Neuronal stem cell (in vitro differentiated cells): ENCODE results near the gene OR5B12.
"Not testable (repeated sequence)": the region's sequence is repeated elsewhere in the genome, so short reads cannot be mapped to it uniquely, and the experiment has no call there.

Source experiments
- DNase-seq: peaks from one replicate; pipeline ENCODE4 v3.0.0-alpha.2; 2013; ENCODE audit warnings: low spot score
- H2AFZ ChIP-seq: one replicate; pipeline ENCODE4 v1.6.1; 2013; ENCODE audit warnings: mild to moderate bottlenecking, low read length, inconsistent platforms
- H2AK5ac ChIP-seq: 2 replicates; pipeline ENCODE4 v1.6.1; 2013; ENCODE audit warnings: low read depth, mild to moderate bottlenecking, inconsistent platforms, low read length, moderate library complexity, mixed read lengths
- H2BK120ac ChIP-seq: 2 replicates; pipeline ENCODE4 v1.6.1; 2013; ENCODE audit warnings: low read depth, mild to moderate bottlenecking, inconsistent platforms, low read length, moderate library complexity, mixed read lengths
- H2BK12ac ChIP-seq: one replicate; pipeline ENCODE4 v1.6.1; 2013; ENCODE audit warnings: low read length, inconsistent platforms
- H2BK15ac ChIP-seq: 2 replicates; pipeline ENCODE4 v1.6.1; 2013; ENCODE audit warnings: mild to moderate bottlenecking, low read length, inconsistent platforms, mixed read lengths
- H2BK5ac ChIP-seq: one replicate; pipeline ENCODE4 v1.6.1; 2013; ENCODE audit warnings: inconsistent platforms, mild to moderate bottlenecking, low read length, moderate library complexity
- H3K14ac ChIP-seq: one replicate; pipeline ENCODE4 v1.6.1; 2013; ENCODE audit warnings: low read length, inconsistent platforms
- H3K18ac ChIP-seq: 2 replicates; pipeline ENCODE4 v1.6.1; 2013; ENCODE audit warnings: low read length, inconsistent platforms
- H3K23ac ChIP-seq: 2 replicates; pipeline ENCODE4 v1.6.1; 2013; ENCODE audit warnings: low read depth, mild to moderate bottlenecking, mixed read lengths, low read length, inconsistent platforms; ENCODE audit not compliant: poor library complexity
- H3K27ac ChIP-seq: replicated peaks from 3 replicates; pipeline ENCODE4 v1.5.1; 2013; ENCODE audit warnings: low read length, inconsistent platforms
- H3K27me3 ChIP-seq, 3 experiments: 2 replicates each; pipeline ENCODE4 v1.6.1; 2013; ENCODE audit warnings: low read length in 3 of 3, mild to moderate bottlenecking in 2 of 3, inconsistent platforms in 1 of 3, low read depth in 1 of 3, mixed read lengths in 1 of 3, moderate library complexity in 1 of 3; ENCODE audit not compliant: control insufficient read depth in 3 of 3, insufficient read depth in 3 of 3
- H3K36me3 ChIP-seq, 2 donors: replicated peaks in 1 of 2; 2 replicates each; pipeline ENCODE4 v1.6.1; 2013; ENCODE audit warnings: low read length in 2 of 2; ENCODE audit not compliant: control insufficient read depth in 2 of 2, insufficient read depth in 2 of 2
- H3K4ac ChIP-seq: 2 replicates; pipeline ENCODE4 v1.6.1; 2013; ENCODE audit warnings: inconsistent platforms, mild to moderate bottlenecking, low read length, moderate library complexity
- H3K4me1 ChIP-seq, 2 donors: 1 replicate in 1 of 2; 2 replicates in 1 of 2; pipeline ENCODE4 v1.6.1; 2013; ENCODE audit warnings: low read length in 2 of 2, low read depth in 1 of 2; ENCODE audit not compliant: control insufficient read depth in 2 of 2, insufficient read depth in 1 of 2
- H3K4me2 ChIP-seq: one replicate; pipeline ENCODE4 v1.6.1; 2013; ENCODE audit warnings: mild to moderate bottlenecking, low read length, inconsistent platforms; ENCODE audit not compliant: insufficient read depth, poor library complexity, severe bottlenecking
- H3K4me3 ChIP-seq, 2 donors: 2 replicates each; pipeline ENCODE4 v1.5.1; 2013; ENCODE audit warnings: low read length in 2 of 2, mild to moderate bottlenecking in 2 of 2, inconsistent platforms in 1 of 2, moderate library complexity in 1 of 2
- H3K79me1 ChIP-seq: one replicate; pipeline ENCODE4 v1.6.1; 2013; ENCODE audit warnings: low read depth, mild to moderate bottlenecking, inconsistent platforms, low read length, moderate library complexity
- H3K9ac ChIP-seq: one replicate; pipeline ENCODE4 v1.6.1; 2013; ENCODE audit warnings: mild to moderate bottlenecking, low read depth, low read length, inconsistent platforms; ENCODE audit not compliant: poor library complexity
- H3K9me3 ChIP-seq, 2 donors: replicated peaks in 1 of 2; 2 replicates each; pipeline versions ENCODE3 to v1.6.1; 2013; ENCODE audit warnings: low read length in 2 of 2, mild to moderate bottlenecking in 2 of 2, inconsistent platforms in 1 of 2, low read depth in 1 of 2, mixed read lengths in 1 of 2, moderate library complexity in 1 of 2; ENCODE audit not compliant: control insufficient read depth in 2 of 2, insufficient read depth in 1 of 2
- H4K8ac ChIP-seq: one replicate; pipeline ENCODE4 v1.6.1; 2013; ENCODE audit warnings: low read depth, mild to moderate bottlenecking, inconsistent platforms, low read length, moderate library complexity
- H4K91ac ChIP-seq: one replicate; pipeline ENCODE4 v1.6.1; 2013; ENCODE audit warnings: low read length, low read depth, mild to moderate bottlenecking, inconsistent platforms; ENCODE audit not compliant: poor library complexity
- WGBS, 2 donors: extraction: QIAGEN DNeasy Blood & Tissue Kit; methylation state at CpG; one replicate each; pipeline ENCODE4 v1.1.7; 2013; ENCODE audit warnings: missing lambda C conversion rate in 2 of 2, mixed read lengths in 1 of 2; ENCODE audit not compliant: insufficient read length in 2 of 2, insufficient replicate concordance in 1 of 2; ENCODE audit errors: extremely low coverage in 2 of 2; 5-methylcytosine and 5-hydroxymethylcytosine counted together

The OR5B12 gene

GRCh38 chr11:58399622-58400021, 42.4 kb downstream of the OR5B12 start:
- H3K14ac ChIP-seq, H2BK12ac ChIP-seq, H3K9ac ChIP-seq, H4K91ac ChIP-seq, DNase-seq, H3K27ac ChIP-seq, H2AFZ ChIP-seq, H3K18ac ChIP-seq, H4K8ac ChIP-seq, H3K4me1 ChIP-seq, H3K9me3 ChIP-seq, H2AK5ac ChIP-seq, H2BK120ac ChIP-seq, H3K27me3 ChIP-seq, H3K4me2 ChIP-seq, H3K4ac ChIP-seq, H2BK15ac ChIP-seq, H3K4me3 ChIP-seq, H3K36me3 ChIP-seq, H3K23ac ChIP-seq, H3K79me1 ChIP-seq, H2BK5ac ChIP-seq: not testable (repeated sequence)
- no CpG with 5 or more reads among the region's 2 CpGs for WGBS, 2 donors

GRCh38 chr11:58395581-58395980, 46.5 kb downstream of the OR5B12 start:
- Histone ChIP-seq H3K27ac (no peak overlapping the region), H3K14ac (no peak overlapping the region), H2BK15ac (no peak overlapping the region), H2BK12ac (no peak overlapping the region), H3K9me3 (peaks cover 0 to 4% of the 10 kb centered on the region in 2 donors), H3K4me2 (no peak overlapping the region), H4K91ac (no peak overlapping the region), H3K23ac (peak overlapping the region; percentile 39), H3K79me1 (no peaks in the 10 kb centered on the region), H3K27me3 (no peaks in the 10 kb centered on the region), H2BK5ac (no peak overlapping the region), H2AFZ (no peak overlapping the region), H3K9ac (no peak overlapping the region), H3K4ac (no peak overlapping the region), H4K8ac (no peak overlapping the region), H3K4me3 (no peak overlapping the region), H3K4me1 (no peaks in the 10 kb centered on the region), H2BK120ac (no peak overlapping the region), H3K18ac (no peak overlapping the region), H3K36me3 (no peaks in the 10 kb centered on the region), H2AK5ac (no peak overlapping the region)
- DNase-seq, result no peak
- WGBS, 2 donors, result no CpG with 5 or more reads among the region's 2 CpGs

- no peak overlapping the region for H2AK5ac ChIP-seq
- no peak for DNase-seq
- no peaks in the 10 kb centered on the region for H3K27me3 ChIP-seq
- H2AFZ ChIP-seq, result no peak overlapping the region
- no peak overlapping the region for H3K27ac ChIP-seq
- H4K91ac ChIP-seq, result no peak overlapping the region
- no peak overlapping the region for H3K14ac ChIP-seq
- no peak overlapping the region for H2BK120ac ChIP-seq
- H3K36me3 ChIP-seq, result no peaks in the 10 kb centered on the region
- no peak overlapping the region for H3K23ac ChIP-seq
- no peak overlapping the region for H2BK12ac ChIP-seq
- no peak overlapping the region for H3K4me3 ChIP-seq
- H3K18ac ChIP-seq, result no peak overlapping the region
- H3K9me3 ChIP-seq, result peaks cover 0 to 4% of the 10 kb centered on the region in 2 donors
- H3K79me1 ChIP-seq, result no peaks in the 10 kb centered on the region
- H4K8ac ChIP-seq, result no peak overlapping the region
- no peaks in the 10 kb centered on the region for H3K4me1 ChIP-seq
- H3K4me2 ChIP-seq, result no peak overlapping the region
- no peak overlapping the region for H3K9ac ChIP-seq
- H2BK15ac ChIP-seq, result no peak overlapping the region
- H2BK5ac ChIP-seq, result no peak overlapping the region
- no peak overlapping the region for H3K4ac ChIP-seq
Measured at GRCh38 chr11:58394195-58394594, 47.8 kb downstream of the OR5B12 start.

DNA sequence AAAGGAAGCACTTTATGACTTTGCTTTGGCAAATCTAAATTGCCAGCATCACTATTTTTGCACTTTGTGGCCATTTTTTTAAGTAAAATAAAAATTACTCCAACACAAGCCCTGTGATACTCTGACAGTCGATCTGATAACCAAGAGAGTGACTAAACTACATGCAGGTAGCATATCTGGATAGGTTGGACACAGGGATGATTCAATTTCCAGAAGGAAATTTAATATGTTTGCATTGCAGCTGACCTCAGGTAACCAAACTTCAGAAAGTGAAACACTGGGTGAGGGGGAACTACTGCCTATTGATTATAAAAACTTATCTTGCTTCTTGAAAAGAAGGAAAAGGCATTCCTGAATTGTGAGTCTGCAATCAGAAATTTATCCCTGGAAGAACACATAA, 49.3 kb downstream of the OR5B12 start:
- WGBS, 2 donors, result no CpG with 5 or more reads among the region's 1 CpG
- H4K91ac ChIP-seq, result no peak overlapping the region
- H3K4me3 ChIP-seq, result no peak overlapping the region
- H3K18ac ChIP-seq, result no peak overlapping the region
- H2BK120ac ChIP-seq, result no peak overlapping the region
- no peak overlapping the region for H2AFZ ChIP-seq
- H3K36me3 ChIP-seq, result no peaks in the 10 kb centered on the region
- H3K23ac ChIP-seq, result no peak overlapping the region
- H3K4ac ChIP-seq, result no peak overlapping the region
- no peak for DNase-seq
- H3K4me1 ChIP-seq, result no peaks in the 10 kb centered on the region
- no peak overlapping the region for H2BK15ac ChIP-seq
- no peak overlapping the region for H4K8ac ChIP-seq
- H3K4me2 ChIP-seq, result no peak overlapping the region
- no peaks in the 10 kb centered on the region for H3K79me1 ChIP-seq
- H3K27ac ChIP-seq, result no peak overlapping the region
- no peak overlapping the region for H2BK12ac ChIP-seq
- no peak overlapping the region for H2AK5ac ChIP-seq
- H3K9me3 ChIP-seq, result peaks cover 0 to 4% of the 10 kb centered on the region in 2 donors
- no peak overlapping the region for H3K9ac ChIP-seq
- no peak overlapping the region for H3K14ac ChIP-seq
- no peak overlapping the region for H2BK5ac ChIP-seq
- no peaks in the 10 kb centered on the region for H3K27me3 ChIP-seq
